Stimulated activated CD8-positive, alpha-beta memory T cell treated with anti-CD3 and anti-CD28 coated beads, Interleukin-15, amount 100 ng/mL, for 24 hours (primary cell): ENCODE measurements around the gene RLIM.

ENCODE experiments used
- DNase-seq: peaks from one replicate; pipeline ENCODE4 v3.0.0-alpha.2; 2020; ENCODE audit warnings: low read depth

Gene RLIM

DNA sequence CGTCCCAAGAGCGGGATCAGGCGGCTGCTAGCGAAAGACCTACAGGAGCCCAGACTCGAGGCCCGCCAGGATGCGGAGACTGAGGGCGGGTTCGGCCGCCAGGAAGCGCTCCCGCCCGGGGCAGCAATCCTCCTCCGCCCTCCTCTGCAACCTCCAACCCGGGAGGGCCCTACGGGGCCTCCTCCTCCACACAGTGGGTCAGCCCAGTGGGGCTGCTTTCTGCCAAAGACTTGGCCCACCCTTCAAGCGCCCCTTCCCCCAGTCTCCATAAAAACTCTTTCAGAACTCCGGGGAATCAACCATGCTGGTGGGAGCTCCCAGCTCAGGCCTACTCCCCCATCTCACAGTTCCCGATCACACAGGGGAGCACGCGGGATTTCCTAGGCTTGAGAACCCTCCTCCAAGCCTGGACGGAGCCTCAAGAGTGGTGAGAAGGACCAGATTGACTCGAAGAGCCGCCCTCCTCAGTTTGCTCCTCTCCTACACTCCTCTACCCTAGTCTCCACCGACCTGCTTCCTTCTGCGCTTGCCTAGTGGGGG, 77.5 kb downstream of the RLIM start:
- no peak for DNase-seq

DNA sequence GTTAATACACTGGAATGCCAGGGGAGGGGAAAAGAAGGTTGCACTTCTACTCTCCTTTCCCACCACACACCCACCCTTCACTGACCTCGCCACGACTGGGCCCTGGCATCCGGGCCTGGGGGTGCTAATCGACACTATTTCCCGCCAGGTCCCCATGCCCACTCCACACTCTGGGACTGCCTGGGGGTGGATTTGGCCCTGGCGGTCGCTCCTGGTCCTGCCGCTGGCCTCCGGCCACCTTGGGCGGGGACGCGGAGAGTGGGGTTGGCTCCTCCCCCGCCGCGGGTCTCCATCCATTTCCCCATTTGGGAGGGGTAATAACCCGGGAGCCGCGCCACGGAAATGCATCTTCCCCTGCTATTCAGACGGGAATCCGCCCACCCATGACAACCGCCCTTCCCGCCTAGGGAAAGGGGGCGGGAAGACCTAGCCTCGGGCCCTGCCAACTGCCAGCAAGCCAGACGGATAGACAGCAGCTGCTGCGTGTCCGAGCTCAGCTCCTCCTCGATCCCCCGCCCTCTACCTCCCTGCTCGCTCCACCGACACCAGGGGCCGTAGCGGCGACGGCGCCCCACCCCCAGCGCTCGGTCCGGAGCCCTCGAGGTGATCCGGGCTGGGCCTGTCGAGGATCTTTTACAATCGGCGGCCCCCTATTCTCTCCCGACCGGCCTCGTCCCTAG, 78.1 kb downstream of the RLIM start:
- DNase-seq, result no peak

DNA sequence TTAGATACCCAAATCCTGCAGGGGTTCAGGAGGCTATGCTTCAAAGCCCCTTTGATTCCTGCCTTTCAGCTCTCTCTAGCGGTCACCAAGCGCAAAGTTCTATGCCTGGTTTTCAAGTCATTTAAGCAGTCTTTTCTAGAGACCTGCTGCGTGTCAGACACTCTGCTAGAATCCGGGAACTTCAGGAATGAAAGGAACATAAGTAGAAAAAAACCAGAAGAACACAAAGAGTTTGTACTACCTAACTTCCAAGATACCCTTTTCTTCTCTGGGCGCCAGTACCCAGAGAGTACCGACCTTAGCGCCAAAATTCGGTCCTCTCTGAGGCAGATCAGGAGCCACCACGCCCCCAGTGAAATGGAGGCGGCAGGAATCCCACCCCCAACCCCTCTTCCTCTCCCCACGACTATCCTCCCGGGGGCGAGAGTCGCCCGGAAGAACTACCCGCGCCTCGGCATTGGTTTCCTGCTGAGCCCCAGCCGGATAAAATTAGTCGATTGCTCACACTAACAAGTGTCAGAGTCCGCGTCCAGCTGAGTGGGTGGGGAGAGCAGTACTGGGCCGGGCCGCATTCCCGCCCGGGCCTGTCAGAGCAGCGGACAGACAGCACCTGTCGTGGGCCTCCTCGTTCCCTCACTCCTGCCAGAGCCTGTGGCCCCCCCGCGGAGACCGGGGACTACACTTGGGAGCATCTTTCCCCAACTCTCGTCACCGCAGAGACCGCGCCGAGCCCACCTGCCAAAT, 78.8 kb downstream of the RLIM start:
- DNase-seq, result no peak
